Liver (tissue), 3 donors: Measurements from ENCODE around the gene KDM7A.

Source experiments
- EGR1 ChIP-seq, 2 donors: IDR thresholded peaks; 2 replicates each; pipeline ENCODE4 v1.6.1; 2016 to 2018; ENCODE audit warnings: antibody characterized with exemption in 2 of 2, low read depth in 2 of 2
- FOXA1 ChIP-seq: IDR thresholded peaks from 2 replicates; pipeline ENCODE4 v1.6.1; 2016; ENCODE audit warnings: antibody characterized with exemption
- GABPA ChIP-seq, 2 donors: IDR thresholded peaks in 1 of 2; conservative IDR thresholded peaks in 1 of 2; 2 replicates each; pipeline ENCODE4 v1.6.1; 2016; ENCODE audit warnings: antibody characterized with exemption in 2 of 2, mild to moderate bottlenecking in 1 of 2, moderate library complexity in 1 of 2
- RAD21 ChIP-seq, 2 donors: IDR thresholded peaks; 2 replicates each; pipeline ENCODE4 v1.6.1; 2016; ENCODE audit warnings: antibody characterized with exemption in 2 of 2, mild to moderate bottlenecking in 2 of 2
- TAF1 ChIP-seq: conservative IDR thresholded peaks from 2 replicates; pipeline ENCODE4 v1.6.1; 2016; ENCODE audit warnings: antibody characterized with exemption, mild to moderate bottlenecking
- YY1 ChIP-seq: IDR thresholded peaks from 2 replicates; pipeline ENCODE4 v1.6.1; 2016; ENCODE audit warnings: antibody characterized with exemption, mild to moderate bottlenecking
- TF ChIP-seq, protein P1 (sequence below): fragments of 150-350 bp; IDR thresholded peaks from 2 replicates; pipeline ENCODE4 v1.5.1; 2017; ENCODE audit warnings: improper control_type of control experiment, low read depth, low read length; ENCODE audit not compliant: missing input control
- donor health status: healthy.
- donor health status: healthy.

DNA sequence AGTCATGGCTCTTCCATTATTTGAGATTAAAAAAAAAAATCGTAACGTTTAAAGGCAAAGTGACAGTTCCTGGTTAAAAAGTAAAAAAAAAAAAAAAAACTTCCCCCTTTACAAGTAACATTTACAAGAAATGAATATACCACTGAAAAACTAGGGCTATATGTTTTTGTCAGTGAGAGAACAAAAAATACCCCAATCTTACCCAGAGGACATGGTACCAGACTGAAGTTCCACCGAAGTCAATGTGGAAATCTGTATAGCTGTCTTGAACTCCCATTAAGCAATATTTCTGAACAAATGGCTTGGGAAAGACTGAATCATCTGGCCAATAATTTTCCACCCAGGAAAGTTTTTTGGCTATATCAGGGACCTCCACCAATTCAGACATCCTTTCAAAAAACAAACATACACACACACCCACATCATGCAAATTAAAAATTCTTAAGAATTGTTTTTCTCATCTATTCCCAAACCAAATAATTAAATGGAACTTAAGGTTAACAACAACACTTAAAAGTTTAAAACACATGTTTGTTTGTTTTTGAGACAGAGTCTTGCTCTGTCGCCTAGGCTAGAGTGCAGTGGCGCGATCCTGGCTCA is 50.2 kb downstream of the KDM7A start:
- TF ChIP-seq, protein P1, sequence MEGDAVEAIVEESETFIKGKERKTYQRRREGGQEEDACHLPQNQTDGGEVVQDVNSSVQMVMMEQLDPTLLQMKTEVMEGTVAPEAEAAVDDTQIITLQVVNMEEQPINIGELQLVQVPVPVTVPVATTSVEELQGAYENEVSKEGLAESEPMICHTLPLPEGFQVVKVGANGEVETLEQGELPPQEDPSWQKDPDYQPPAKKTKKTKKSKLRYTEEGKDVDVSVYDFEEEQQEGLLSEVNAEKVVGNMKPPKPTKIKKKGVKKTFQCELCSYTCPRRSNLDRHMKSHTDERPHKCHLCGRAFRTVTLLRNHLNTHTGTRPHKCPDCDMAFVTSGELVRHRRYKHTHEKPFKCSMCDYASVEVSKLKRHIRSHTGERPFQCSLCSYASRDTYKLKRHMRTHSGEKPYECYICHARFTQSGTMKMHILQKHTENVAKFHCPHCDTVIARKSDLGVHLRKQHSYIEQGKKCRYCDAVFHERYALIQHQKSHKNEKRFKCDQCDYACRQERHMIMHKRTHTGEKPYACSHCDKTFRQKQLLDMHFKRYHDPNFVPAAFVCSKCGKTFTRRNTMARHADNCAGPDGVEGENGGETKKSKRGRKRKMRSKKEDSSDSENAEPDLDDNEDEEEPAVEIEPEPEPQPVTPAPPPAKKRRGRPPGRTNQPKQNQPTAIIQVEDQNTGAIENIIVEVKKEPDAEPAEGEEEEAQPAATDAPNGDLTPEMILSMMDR, result no peak
- TF ChIP-seq EGR1 (IDR thresholded peaks at IDR 0.05; ENCODE audit: low read depth in 2 of 2), result no peak
- TF ChIP-seq RAD21 (IDR thresholded peaks at IDR 0.05), result no peak
- no peak for TF ChIP-seq GABPA (IDR thresholded peaks at IDR 0.05 in 1 of 2, conservative IDR thresholded peaks at IDR 0.05 in 1 of 2)
- TF ChIP-seq TAF1, result no peak
- TF ChIP-seq YY1, result no peak
- TF ChIP-seq FOXA1, result no peak
